ENCODE results near the gene HPSE2. TPM values are rescaled to one million over a fixed set of nuclear protein-coding genes. Genes with fewer than 3 reads are reported as not detected.

The HPSE2 gene
- total and polyA plus RNA-seq, 7 donors: under 0.01 to 11.8 (median 4.8) TPM

GRCh38 chr10:98478430-98479222 is 757.0 kb downstream of the HPSE2 start:
- Histone ChIP-seq H3K4me1 (peaks cover 0 to 14% (median 3%) of the 10 kb centered on the region in 4 donors), H3K9me3 (no peaks in the 10 kb centered on the region), H3K4me3 (no peak overlapping the region), H3K27ac (no peak overlapping the region), H3K36me3 (no peaks in the 10 kb centered on the region), H3K27me3 (no peaks in the 10 kb centered on the region)
- intact Hi-C loops (cut with DNase I): no loop called here
- no peak for DNase-seq
- WGBS, 2 donors: 82 to 83% methylated on average over 6 of the region's 6 CpGs
- TF ChIP-seq CTCF (IDR thresholded peaks at IDR 0.05) (no peak), POLR2A (IDR thresholded peaks at IDR 0.05) (no peak), EP300 (IDR thresholded peaks at IDR 0.05) (no peak), POLR2AphosphoS5 (IDR thresholded peaks at IDR 0.05) (no peak)

- intact Hi-C loops (cut with DNase I): no loop called here
- no peak for TF ChIP-seq POLR2AphosphoS5 (IDR thresholded peaks at IDR 0.05)
- no peak for TF ChIP-seq CTCF (IDR thresholded peaks at IDR 0.05)
- no peak for TF ChIP-seq EP300 (IDR thresholded peaks at IDR 0.05)
- TF ChIP-seq POLR2A (IDR thresholded peaks at IDR 0.05): no peak
- Histone ChIP-seq H3K27me3 (no peaks in the 10 kb centered on the region), H3K4me3 (no peak overlapping the region), H3K27ac (no peak overlapping the region), H3K36me3 (no peaks in the 10 kb centered on the region), H3K9me3 (no peaks in the 10 kb centered on the region), H3K4me1 (peaks cover 0 to 14% (median 3%) of the 10 kb centered on the region in 4 donors)
- no peak for DNase-seq
These were observed 757.8 kb downstream of the HPSE2 start for GRCh38 chr10:98477861-98478260.

- intact Hi-C loops (cut with DNase I): no loop called here
- TF ChIP-seq CTCF (IDR thresholded peaks at IDR 0.05) (no peak), POLR2A (IDR thresholded peaks at IDR 0.05) (no peak), POLR2AphosphoS5 (IDR thresholded peaks at IDR 0.05) (no peak), EP300 (IDR thresholded peaks at IDR 0.05) (no peak)
- H3K4me1 ChIP-seq: peaks cover 0 to 19% (median 3%) of the 10 kb centered on the region in 4 donors
- no peak for DNase-seq
- H3K4me3 ChIP-seq: no peak overlapping the region
- H3K36me3 ChIP-seq: no peaks in the 10 kb centered on the region
- H3K27me3 ChIP-seq: no peaks in the 10 kb centered on the region
- H3K27ac ChIP-seq: no peak overlapping the region
- H3K9me3 ChIP-seq: no peaks in the 10 kb centered on the region
These were observed 761.0 kb downstream of the HPSE2 start for GRCh38 chr10:98474628-98475027.

- peaks cover 0 to 32% (median 15%) of the 10 kb centered on the region in 4 donors for H3K4me1 ChIP-seq
- TF ChIP-seq CTCF (IDR thresholded peaks at IDR 0.05): no peak
- TF ChIP-seq POLR2AphosphoS5 (IDR thresholded peaks at IDR 0.05): no peak
- no peak for TF ChIP-seq EP300 (IDR thresholded peaks at IDR 0.05)
- TF ChIP-seq POLR2A (IDR thresholded peaks at IDR 0.05): no peak
- no peaks in the 10 kb centered on the region for H3K27me3 ChIP-seq
- H3K27ac ChIP-seq: no peak overlapping the region
- no peaks in the 10 kb centered on the region for H3K9me3 ChIP-seq
- 45 to 75% methylated on average over 4 of the region's 4 CpGs for WGBS, 2 donors
- no peak overlapping the region for H3K4me3 ChIP-seq
- DNase-seq: no peak
- intact Hi-C loops (cut with DNase I): no loop called here
- H3K36me3 ChIP-seq: no peaks in the 10 kb centered on the region
These were observed 763.5 kb downstream of the HPSE2 start for GRCh38 chr10:98472196-98472595.

All from sigmoid colon (tissue), 7 donors.